Parathyroid adenoma (tissue), 2 donors: ENCODE results near the gene RAE1.

Source experiments
- H2AFZ ChIP-seq: fragments of 300-600 bp; sonication (generic); one replicate; pipeline ENCODE4 v1.7.0; 2017; ENCODE audit warnings: antibody characterized with exemption, mild to moderate bottlenecking
- H3K27ac ChIP-seq: fragments of 300-600 bp; sonication (generic); one replicate; pipeline ENCODE4 v1.7.0; 2017
- H3K27me3 ChIP-seq: fragments of 300-600 bp; sonication (generic); one replicate; pipeline ENCODE4 v1.7.0; 2017; ENCODE audit warnings: low read length; ENCODE audit not compliant: control insufficient read depth, insufficient read depth
- H3K36me3 ChIP-seq: fragments of 300-600 bp; sonication (generic); one replicate; pipeline ENCODE4 v1.7.0; 2017; ENCODE audit warnings: low read length; ENCODE audit not compliant: control insufficient read depth, insufficient read depth
- H3K4me1 ChIP-seq: fragments of 300-600 bp; sonication (generic); one replicate; pipeline ENCODE4 v1.7.0; 2017; ENCODE audit warnings: control low read depth
- H3K4me2 ChIP-seq: fragments of 300-600 bp; sonication (generic); one replicate; pipeline ENCODE4 v1.7.0; 2017; ENCODE audit warnings: low read length
- H3K4me3 ChIP-seq: fragments of 300-600 bp; sonication (generic); one replicate; pipeline ENCODE4 v1.7.0; 2017; ENCODE audit warnings: low read depth, low read length
- H3K79me2 ChIP-seq: fragments of 300-600 bp; sonication (generic); one replicate; pipeline ENCODE4 v1.7.0; 2017; ENCODE audit warnings: control low read depth
- H3K9ac ChIP-seq: fragments of 300-600 bp; sonication (generic); one replicate; pipeline ENCODE4 v1.7.0; 2017; ENCODE audit warnings: mild to moderate bottlenecking
- H3K9me3 ChIP-seq: fragments of 300-600 bp; sonication (generic); one replicate; pipeline ENCODE4 v1.7.0; 2017; ENCODE audit warnings: low read length; ENCODE audit not compliant: control insufficient read depth
- TF ChIP-seq, protein P1 (sequence below): fragments of 300-600 bp; sonication (generic); IDR thresholded peaks from one replicate; pipeline ENCODE4 v1.7.0; 2017; ENCODE audit warnings: antibody characterized with exemption, mild to moderate bottlenecking
- donor health status: primary hyperparathyroidism.

The RAE1 gene

DNA sequence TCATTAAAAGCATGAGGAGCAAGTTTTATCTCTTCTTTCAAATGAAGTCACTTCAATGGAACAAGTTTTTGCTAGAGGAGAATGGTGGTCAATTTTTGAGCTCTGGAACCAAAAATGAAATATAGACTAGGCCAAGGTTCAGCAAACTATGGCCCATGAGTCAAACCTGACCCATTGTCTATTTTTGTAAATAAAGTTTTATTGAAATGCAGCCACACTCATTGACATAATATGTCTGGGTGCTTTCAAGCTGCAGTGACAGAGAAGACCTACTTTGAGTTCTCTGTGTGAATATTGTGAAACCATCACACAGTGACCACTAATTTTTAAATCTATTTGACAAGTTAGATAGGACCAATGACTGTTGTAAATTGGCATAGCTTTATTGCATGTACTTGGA, 13.4 kb downstream of the RAE1 start:
- Histone ChIP-seq H3K79me2 (no peaks in the 10 kb centered on the region), H3K4me1 (no peaks in the 10 kb centered on the region), H2AFZ (no peak overlapping the region), H3K27ac (no peak overlapping the region), H3K4me3 (no peak overlapping the region), H3K36me3 (no peaks in the 10 kb centered on the region), H3K27me3 (no peaks in the 10 kb centered on the region), H3K9me3 (no peaks in the 10 kb centered on the region), H3K4me2 (no peak overlapping the region), H3K9ac (no peak overlapping the region)
- TF ChIP-seq, protein P1, sequence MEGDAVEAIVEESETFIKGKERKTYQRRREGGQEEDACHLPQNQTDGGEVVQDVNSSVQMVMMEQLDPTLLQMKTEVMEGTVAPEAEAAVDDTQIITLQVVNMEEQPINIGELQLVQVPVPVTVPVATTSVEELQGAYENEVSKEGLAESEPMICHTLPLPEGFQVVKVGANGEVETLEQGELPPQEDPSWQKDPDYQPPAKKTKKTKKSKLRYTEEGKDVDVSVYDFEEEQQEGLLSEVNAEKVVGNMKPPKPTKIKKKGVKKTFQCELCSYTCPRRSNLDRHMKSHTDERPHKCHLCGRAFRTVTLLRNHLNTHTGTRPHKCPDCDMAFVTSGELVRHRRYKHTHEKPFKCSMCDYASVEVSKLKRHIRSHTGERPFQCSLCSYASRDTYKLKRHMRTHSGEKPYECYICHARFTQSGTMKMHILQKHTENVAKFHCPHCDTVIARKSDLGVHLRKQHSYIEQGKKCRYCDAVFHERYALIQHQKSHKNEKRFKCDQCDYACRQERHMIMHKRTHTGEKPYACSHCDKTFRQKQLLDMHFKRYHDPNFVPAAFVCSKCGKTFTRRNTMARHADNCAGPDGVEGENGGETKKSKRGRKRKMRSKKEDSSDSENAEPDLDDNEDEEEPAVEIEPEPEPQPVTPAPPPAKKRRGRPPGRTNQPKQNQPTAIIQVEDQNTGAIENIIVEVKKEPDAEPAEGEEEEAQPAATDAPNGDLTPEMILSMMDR = no peak

DNA sequence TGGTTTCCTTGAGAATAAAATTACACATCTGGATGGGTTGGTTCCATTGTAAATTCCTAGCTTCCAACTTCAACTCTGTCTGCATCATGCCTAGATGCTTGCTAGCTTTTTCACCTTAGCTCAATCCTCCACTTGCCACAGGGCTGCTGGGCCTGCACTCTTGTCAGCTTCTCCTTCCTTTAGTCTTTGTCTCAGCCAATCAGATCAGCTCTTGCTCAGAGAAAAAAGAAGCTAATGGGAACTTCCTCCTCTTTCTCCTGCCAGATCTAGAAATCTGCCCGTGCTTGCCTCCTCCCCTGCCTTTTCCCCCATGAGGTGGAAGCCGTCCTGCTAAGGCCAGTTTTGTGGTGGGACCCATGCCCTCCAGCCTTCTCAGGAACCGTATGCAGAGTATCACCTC, 18.5 kb downstream of the RAE1 start:
- H3K4me3 ChIP-seq = no peak overlapping the region
- H3K27me3 ChIP-seq = no peaks in the 10 kb centered on the region
- no peak overlapping the region for H2AFZ ChIP-seq
- no peak overlapping the region for H3K4me2 ChIP-seq
- no peak overlapping the region for H3K9ac ChIP-seq
- TF ChIP-seq, protein P1 = no peak
- H3K79me2 ChIP-seq = no peaks in the 10 kb centered on the region
- H3K9me3 ChIP-seq = no peaks in the 10 kb centered on the region
- no peak overlapping the region for H3K27ac ChIP-seq
- no peaks in the 10 kb centered on the region for H3K4me1 ChIP-seq
- no peaks in the 10 kb centered on the region for H3K36me3 ChIP-seq

DNA sequence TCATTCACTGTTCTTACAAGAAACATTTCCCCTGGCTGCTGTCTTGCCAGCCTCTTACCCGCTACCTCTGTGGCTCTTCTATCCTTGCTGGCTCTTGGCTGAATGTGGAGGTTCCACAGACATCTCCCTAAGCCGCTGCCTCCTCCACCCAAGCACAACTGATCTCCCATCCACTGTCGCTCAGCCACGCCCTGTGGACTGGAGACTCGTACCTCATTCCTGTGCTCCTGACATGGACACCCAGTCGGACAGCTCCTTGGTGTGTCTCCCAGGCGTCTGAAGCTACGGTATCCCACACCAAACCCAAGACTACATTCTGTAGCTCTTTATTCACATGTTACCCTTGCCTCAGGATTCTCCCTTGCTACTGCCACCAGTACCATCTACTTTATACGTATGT, 19.3 kb downstream of the RAE1 start:
- H3K27ac ChIP-seq = no peak overlapping the region
- H3K4me2 ChIP-seq = no peak overlapping the region
- H3K27me3 ChIP-seq = no peaks in the 10 kb centered on the region
- H3K9ac ChIP-seq = no peak overlapping the region
- no peaks in the 10 kb centered on the region for H3K9me3 ChIP-seq
- TF ChIP-seq, protein P1 = no peak
- no peaks in the 10 kb centered on the region for H3K36me3 ChIP-seq
- H3K79me2 ChIP-seq = no peaks in the 10 kb centered on the region
- H3K4me3 ChIP-seq = no peak overlapping the region
- H3K4me1 ChIP-seq = no peaks in the 10 kb centered on the region
- no peak overlapping the region for H2AFZ ChIP-seq

DNA sequence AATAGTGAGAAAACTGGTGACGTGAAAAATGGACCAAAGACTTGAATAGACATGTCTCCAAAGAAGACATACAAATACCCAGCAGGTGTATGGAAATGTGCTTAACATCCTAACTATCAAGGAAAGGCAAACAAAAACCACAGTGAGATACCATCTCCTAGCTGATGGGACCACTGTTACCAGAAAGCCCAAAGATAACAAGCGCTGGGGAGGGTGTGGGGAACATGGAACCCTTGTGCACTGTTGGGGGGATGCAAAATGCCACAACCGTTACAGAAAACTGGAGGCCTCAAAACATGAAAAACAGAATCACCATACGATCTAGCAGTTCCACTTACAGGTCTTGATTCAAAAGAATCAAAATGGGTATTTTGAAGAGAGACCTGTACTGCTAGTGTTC, 20.3 kb downstream of the RAE1 start:
- Histone ChIP-seq H3K4me2 (no peak overlapping the region), H3K36me3 (no peaks in the 10 kb centered on the region), H3K79me2 (no peaks in the 10 kb centered on the region), H3K4me3 (no peak overlapping the region), H3K27ac (no peak overlapping the region), H3K27me3 (no peaks in the 10 kb centered on the region), H2AFZ (no peak overlapping the region), H3K4me1 (no peaks in the 10 kb centered on the region), H3K9ac (no peak overlapping the region), H3K9me3 (no peaks in the 10 kb centered on the region)
- TF ChIP-seq, protein P1 = no peak

DNA sequence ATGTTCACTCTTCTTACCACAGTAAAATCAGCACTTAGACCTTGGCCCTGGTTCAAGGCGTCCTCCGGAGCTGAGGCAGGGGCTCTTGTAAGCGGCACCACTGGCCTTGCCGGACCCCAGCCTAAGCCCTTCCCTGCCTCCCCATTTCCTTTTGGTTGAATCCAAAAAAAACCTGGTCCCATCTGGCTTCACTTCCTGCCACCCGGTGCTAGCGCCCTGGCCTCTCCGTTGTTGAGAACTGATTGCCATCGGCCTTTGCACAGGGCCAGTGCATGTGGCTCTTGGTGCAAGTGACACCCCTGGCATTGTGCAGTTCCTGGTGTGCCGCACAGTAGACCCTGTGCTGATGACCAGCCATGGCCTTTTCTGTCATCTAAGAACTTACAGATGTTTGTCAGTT, 21.1 kb downstream of the RAE1 start:
- Histone ChIP-seq H2AFZ (no peak overlapping the region), H3K27me3 (no peaks in the 10 kb centered on the region), H3K36me3 (no peaks in the 10 kb centered on the region), H3K79me2 (no peaks in the 10 kb centered on the region), H3K4me3 (no peak overlapping the region), H3K4me1 (no peaks in the 10 kb centered on the region), H3K27ac (no peak overlapping the region), H3K9ac (no peak overlapping the region), H3K4me2 (no peak overlapping the region), H3K9me3 (no peaks in the 10 kb centered on the region)
- TF ChIP-seq, protein P1 = no peak
